ENCODE data around the gene GSTM3. TPM values are rescaled to one million over a fixed set of nuclear protein-coding genes. Genes with fewer than 3 reads are reported as not detected.

Gene GSTM3
- total RNA-seq, 2 experiments from 2014 or later = not detected

- intact Hi-C loops (cut with micrococcal nuclease; ENCODE audit: unreplicated experiment) = no loop called here
- H3K36me3 ChIP-seq (ENCODE audit: insufficient read depth, low read length) = no peaks in the 10 kb centered on the region
- ChIA-PET POLR2A (interaction anchor here (0.7 kb wide), 1 partner anchor 217 kb away, joined by 4 read pairs; no protein-coding TSS in a partner anchor), CTCF (ENCODE audit: unreplicated experiment) (no interaction called here)
- TF ChIP-seq EZH2phosphoT487 (IDR thresholded peaks at IDR 0.05; ENCODE audit: borderline replicate concordance, low read depth, low read length) = no peak
- no peak for TF ChIP-seq CTCF (conservative IDR thresholded peaks at IDR 0.05; ENCODE audit: low read length)
- no peak overlapping the region for H3K4me3 ChIP-seq (ENCODE audit: low read depth, low read length, poor library complexity, severe bottlenecking)
- no peaks in the 10 kb centered on the region for H4K20me1 ChIP-seq (ENCODE audit: insufficient read depth, low read length)
- no peak overlapping the region for H3K4me2 ChIP-seq (ENCODE audit: low read length)
- no peaks in the 10 kb centered on the region for H3K9me2 ChIP-seq (ENCODE audit: insufficient read depth, low read length)
- no peak for DNase-seq (ENCODE audit: low spot score)
- H3K4me1 ChIP-seq (ENCODE audit: insufficient read depth, low read length, poor library complexity, severe bottlenecking) = no peaks in the 10 kb centered on the region
- H3K9me3 ChIP-seq (ENCODE audit: low read length) = no peaks in the 10 kb centered on the region
- H2AFZ ChIP-seq (ENCODE audit: low read length) = no peak overlapping the region
- BruUV-seq (replicated peaks) = no TSS peak
- no peaks in the 10 kb centered on the region for H3K79me2 ChIP-seq (ENCODE audit: insufficient read depth, low read depth, low read length)
- H3K27ac ChIP-seq (ENCODE audit: low read depth, low read length, poor library complexity, severe bottlenecking) = no peak overlapping the region
These were observed 41.0 kb upstream of the GSTM3 start for GRCh38 chr1:109781806-109782205.

GRCh38 chr1:109780982-109781381 is 40.1 kb upstream of the GSTM3 start:
- DNase-seq (ENCODE audit: low spot score) = no peak
- BruUV-seq (replicated peaks) = no TSS peak
- intact Hi-C loops (cut with micrococcal nuclease; ENCODE audit: unreplicated experiment) = no loop called here
- TF ChIP-seq CTCF (conservative IDR thresholded peaks at IDR 0.05; ENCODE audit: low read length) = no peak
- no peak for TF ChIP-seq EZH2phosphoT487 (IDR thresholded peaks at IDR 0.05; ENCODE audit: borderline replicate concordance, low read depth, low read length)
- Histone ChIP-seq H3K4me3 (ENCODE audit: low read depth, low read length, poor library complexity, severe bottlenecking) (no peak overlapping the region), H3K9me3 (ENCODE audit: low read length) (no peaks in the 10 kb centered on the region), H2AFZ (ENCODE audit: low read length) (no peak overlapping the region), H3K27ac (ENCODE audit: low read depth, low read length, poor library complexity, severe bottlenecking) (no peak overlapping the region), H4K20me1 (ENCODE audit: insufficient read depth, low read length) (no peaks in the 10 kb centered on the region), H3K36me3 (ENCODE audit: insufficient read depth, low read length) (no peaks in the 10 kb centered on the region), H3K4me1 (ENCODE audit: insufficient read depth, low read length, poor library complexity, severe bottlenecking) (no peaks in the 10 kb centered on the region), H3K4me2 (ENCODE audit: low read length) (no peak overlapping the region), H3K9me2 (ENCODE audit: insufficient read depth, low read length) (no peaks in the 10 kb centered on the region), H3K79me2 (ENCODE audit: insufficient read depth, low read depth, low read length) (no peaks in the 10 kb centered on the region)
- ChIA-PET POLR2A (no interaction called here), CTCF (ENCODE audit: unreplicated experiment) (no interaction called here)

- Histone ChIP-seq H3K79me2 (ENCODE audit: insufficient read depth, low read depth, low read length) (no peaks in the 10 kb centered on the region), H4K20me1 (ENCODE audit: insufficient read depth, low read length) (no peaks in the 10 kb centered on the region), H3K4me2 (ENCODE audit: low read length) (no peak overlapping the region), H3K36me3 (ENCODE audit: insufficient read depth, low read length) (no peaks in the 10 kb centered on the region), H2AFZ (ENCODE audit: low read length) (no peak overlapping the region), H3K4me3 (ENCODE audit: low read depth, low read length, poor library complexity, severe bottlenecking) (no peak overlapping the region), H3K4me1 (ENCODE audit: insufficient read depth, low read length, poor library complexity, severe bottlenecking) (no peaks in the 10 kb centered on the region), H3K27ac (ENCODE audit: low read depth, low read length, poor library complexity, severe bottlenecking) (no peak overlapping the region), H3K9me3 (ENCODE audit: low read length) (no peaks in the 10 kb centered on the region), H3K9me2 (ENCODE audit: insufficient read depth, low read length) (no peaks in the 10 kb centered on the region)
- intact Hi-C loops (cut with micrococcal nuclease; ENCODE audit: unreplicated experiment) = loop anchor here (1.0 kb wide), 1 partner anchor 233 kb away; no protein-coding TSS in a partner anchor
- POLR2A ChIA-PET = no interaction called here
- BruUV-seq (replicated peaks) = no TSS peak
- CTCF ChIA-PET (ENCODE audit: unreplicated experiment) = interaction anchor here (0.6 to 4.8 kb wide), 2 partner anchors 199 to 206 kb away, joined by 4 to 49 read pairs; partner anchors contain the start of gene AHCYL1
- DNase-seq (ENCODE audit: low spot score) = no peak
- TF ChIP-seq EZH2phosphoT487 (IDR thresholded peaks at IDR 0.05; ENCODE audit: borderline replicate concordance, low read depth, low read length) (no peak), CTCF (conservative IDR thresholded peaks at IDR 0.05; ENCODE audit: low read length) (no peak)
These were observed 37.3 kb upstream of the GSTM3 start for GRCh38 chr1:109777980-109778625.

Data from OCI-LY7 (cell line).